Erythroblast (primary cell): Measurements from ENCODE around the gene CCDC187.
"Not testable (repeated sequence)": the region's sequence is repeated elsewhere in the genome, so short reads cannot be mapped to it uniquely, and the experiment has no call there.

Experiments
- DNase-seq, 2 experiments: peaks; one replicate each; lab custom pipeline; 2025; lab: John Stamatoyannopoulos, UW
- GATA1 ChIP-seq: IDR thresholded peaks from 2 replicates; pipeline ENCODE4 v1.6.1; 2011; ENCODE audit warnings: low read depth, mild to moderate bottlenecking, control low read depth, low read length, moderate library complexity
- POLR2A ChIP-seq: IDR thresholded peaks from 2 replicates; pipeline ENCODE4 v1.6.1; 2011; ENCODE audit warnings: mild to moderate bottlenecking, low read length

The CCDC187 gene

GRCh38 chr9:136303825-136304416 is at the start of gene CCDC187:
CCDC187 (minus strand) TSS chr9:136304094; CDS start chr9:136303830, 264 bp downstream.
- no peak for DNase-seq
- TF ChIP-seq GATA1 (no peak), POLR2A (no peak)

GRCh38 chr9:136353088-136353487 is 49.2 kb upstream of the CCDC187 start:
- DNase-seq = no peak
- TF ChIP-seq GATA1 = no peak
- TF ChIP-seq POLR2A = no peak

GRCh38 chr9:136352682-136353081 is 48.8 kb upstream of the CCDC187 start:
- no peak for DNase-seq
- TF ChIP-seq POLR2A = no peak
- no peak for TF ChIP-seq GATA1

GRCh38 chr9:136351868-136352267 is 48.0 kb upstream of the CCDC187 start:
- DNase-seq = not testable (repeated sequence)

- DNase-seq = no peak
- TF ChIP-seq POLR2A (no peak), GATA1 (no peak)
Observed at GRCh38 chr9:136351252-136351800, 47.4 kb upstream of the CCDC187 start.

DNA sequence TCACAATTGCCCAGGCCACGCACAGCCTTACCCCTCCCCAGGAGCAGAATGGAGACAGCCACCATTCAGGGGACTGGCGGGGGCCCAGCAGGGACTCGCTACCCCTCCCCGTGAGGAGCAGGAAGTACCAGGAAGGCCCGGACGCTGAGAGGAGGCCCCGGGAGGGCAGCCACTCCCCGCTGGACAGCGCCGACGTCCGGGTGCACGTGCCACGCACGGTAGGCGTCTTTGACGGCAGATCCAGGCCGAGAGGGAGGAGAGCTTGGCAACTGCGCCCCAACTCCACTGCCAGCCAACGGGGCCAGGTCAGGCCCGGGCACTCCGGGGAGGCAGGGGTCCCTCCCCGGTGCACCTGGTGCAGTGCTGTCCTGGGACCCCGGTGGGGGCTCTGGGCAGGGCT is 45.7 kb upstream of the CCDC187 start:
- DNase-seq = no peak
- TF ChIP-seq POLR2A (no peak), GATA1 (no peak)

- no peak for TF ChIP-seq GATA1
- no peak for TF ChIP-seq POLR2A
Observed at GRCh38 chr9:136348691-136349090, 44.8 kb upstream of the CCDC187 start.

DNA sequence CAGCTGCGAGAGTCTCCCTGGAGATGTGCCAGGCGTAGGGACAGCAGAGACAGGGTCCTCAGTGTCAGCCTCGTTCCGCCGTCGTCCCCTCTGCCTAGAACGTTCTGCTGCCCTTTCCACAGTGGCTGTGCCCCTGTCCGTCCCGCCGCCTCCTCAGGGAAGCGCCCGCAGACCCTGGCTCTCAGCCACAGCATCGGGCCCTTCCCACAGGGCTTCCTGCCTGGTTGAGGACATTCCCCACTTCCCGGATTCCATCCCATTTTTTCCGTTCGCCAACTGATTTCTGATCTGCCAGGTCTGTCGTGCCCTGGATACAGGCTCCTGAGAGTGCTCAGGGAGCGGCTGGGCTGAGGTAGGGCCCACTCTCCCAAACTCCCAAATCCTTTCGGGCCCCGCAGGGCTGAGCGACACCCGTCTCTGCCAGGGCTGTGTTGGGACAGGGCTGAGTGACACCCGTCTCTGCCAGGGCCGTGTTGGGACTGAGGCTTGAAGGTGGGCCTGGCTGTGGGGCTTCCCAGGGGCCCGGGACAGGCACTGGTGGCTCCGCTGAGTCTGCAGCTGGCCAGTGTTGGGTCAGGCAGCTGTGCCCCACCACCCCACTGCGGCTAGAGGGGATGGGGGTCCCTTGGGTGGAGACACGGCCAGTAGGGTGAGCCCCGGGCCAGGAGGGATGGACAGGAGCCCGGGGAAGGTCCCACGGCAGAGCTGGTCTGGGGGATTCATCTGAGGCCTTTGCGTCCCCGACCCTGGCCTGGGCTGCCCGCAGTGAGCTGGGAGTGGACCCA is 43.8 kb upstream of the CCDC187 start:
- TF ChIP-seq POLR2A (no peak), GATA1 (no peak)
- DNase-seq = no peak

More at GRCh38 chr9:136348691-136349090, 44.8 kb upstream of the CCDC187 start:
- no peak for DNase-seq

DNA sequence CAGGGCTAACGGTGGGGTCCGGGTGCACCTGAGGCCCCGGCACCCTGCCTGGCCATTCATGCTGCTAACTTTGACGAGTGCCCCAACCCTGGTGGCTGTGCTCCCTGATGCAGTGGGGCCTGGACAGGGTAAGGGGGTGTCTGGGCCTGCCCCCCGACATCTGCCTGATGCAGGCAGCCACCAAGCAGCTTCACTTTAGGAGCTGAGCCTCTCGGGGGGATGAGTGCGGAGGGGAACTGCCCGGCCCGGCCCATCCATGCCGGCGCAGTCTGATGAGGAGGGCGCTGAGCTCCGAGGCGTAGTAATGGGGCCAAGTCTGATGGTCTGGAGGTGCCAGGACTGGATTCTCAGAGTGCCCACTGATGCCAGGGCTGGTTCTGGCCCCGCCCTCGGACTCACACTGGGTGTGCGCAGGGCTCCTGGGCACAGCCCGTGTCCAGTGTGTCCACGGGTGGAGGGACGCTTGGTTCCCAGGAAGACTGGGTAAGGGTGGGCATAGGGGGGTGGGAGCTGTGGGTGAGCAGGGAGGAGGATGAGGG is 43.1 kb upstream of the CCDC187 start:
- DNase-seq = no peak
- TF ChIP-seq POLR2A = no peak
- no peak for TF ChIP-seq GATA1

DNA sequence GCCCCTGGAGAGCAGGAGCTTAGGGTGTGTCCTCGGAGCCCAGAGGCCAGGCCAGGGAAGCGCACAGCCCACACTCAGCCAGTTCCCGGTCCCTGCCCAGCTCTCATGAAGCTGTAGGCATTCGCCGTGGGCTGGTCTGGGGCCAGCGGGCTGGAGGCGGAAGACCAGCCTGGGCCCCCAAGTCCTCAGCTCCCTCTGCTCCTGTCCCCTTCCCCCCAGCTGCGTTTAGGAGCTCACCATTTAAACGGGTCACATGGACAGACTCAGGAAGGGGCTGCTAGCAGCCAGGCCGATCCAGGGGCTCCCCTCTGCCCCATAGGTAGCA is 42.2 kb upstream of the CCDC187 start:
- no peak for DNase-seq
- no peak for TF ChIP-seq POLR2A
- TF ChIP-seq GATA1 = no peak

- TF ChIP-seq GATA1 (no peak), POLR2A (no peak)
- no peak for DNase-seq
Observed at GRCh38 chr9:136345281-136346156, 41.6 kb upstream of the CCDC187 start.

DNA sequence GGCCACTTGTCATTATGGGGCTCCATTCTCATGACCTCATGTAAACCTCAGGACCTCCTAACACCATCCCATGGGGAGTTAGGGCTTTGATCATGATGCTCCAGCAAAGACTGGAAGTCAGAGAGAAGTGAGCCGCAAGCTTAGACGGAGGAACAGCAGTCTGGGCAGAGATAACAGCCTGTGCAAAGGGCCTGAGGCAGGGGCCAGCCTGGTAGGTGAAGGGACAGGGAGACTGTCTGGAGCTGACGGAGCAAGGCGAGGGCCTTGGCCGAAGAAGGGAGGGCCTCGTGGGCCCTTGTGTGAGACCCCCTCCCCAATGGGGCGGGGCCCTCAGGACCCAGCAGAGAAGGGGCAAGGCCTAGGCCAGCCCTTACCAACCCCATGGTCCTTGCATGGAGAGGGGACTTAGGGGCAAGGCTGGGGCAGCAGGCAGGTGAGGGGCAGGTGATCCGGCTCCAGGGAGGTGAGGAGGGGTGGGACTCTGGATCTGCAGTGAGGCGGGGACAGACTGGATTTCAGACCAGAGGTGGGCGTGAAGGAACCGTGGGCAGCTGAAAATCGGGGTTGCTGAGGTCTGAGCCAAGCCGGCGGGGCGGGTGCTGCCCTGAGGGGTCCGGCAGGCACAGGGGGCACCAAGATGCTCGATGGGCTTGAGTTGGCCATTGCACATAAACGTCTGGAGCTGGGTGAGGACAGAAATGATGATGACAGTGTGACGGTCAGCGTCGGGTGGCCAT is 40.8 kb upstream of the CCDC187 start:
- no peak for DNase-seq
- TF ChIP-seq POLR2A (no peak), GATA1 (no peak)

- no peak for TF ChIP-seq POLR2A
- no peak for TF ChIP-seq GATA1
- DNase-seq = no peak
Observed at GRCh38 chr9:136343884-136344269, 40.0 kb upstream of the CCDC187 start.
